WTC11 (cell line): ENCODE results near the gene SPEN. TPM values are rescaled to one million over a fixed set of nuclear protein-coding genes. Genes with fewer than 3 reads are reported as not detected.
A peak's percentile ranks its signal among the peaks of the same experiment; 100 is the strongest.

Source experiments
- ATAC-seq: fragments of 200-7000 bp; cut with Tn5 transposase; 2 replicates; pipeline ENCODE4 v1.10.0; 2021; ENCODE audit warnings: mild to moderate bottlenecking, moderate library complexity
- CTCF ChIA-PET: fragments of 300-600 bp; sonication (Branson Sonifier 250); formaldehyde crosslinking; loops from one replicate; lab custom pipeline; 2021; ENCODE audit warnings: antibody characterized with exemption; lab: Charles Lee
- POLR2A ChIA-PET: fragments of 350-600 bp; sonication (Branson Sonifier 250); formaldehyde crosslinking; loops from one replicate; lab custom pipeline; 2021; ENCODE audit warnings: antibody characterized with exemption; lab: Charles Lee
- DNase-seq: peaks from one replicate; pipeline ENCODE4 v3.0.0; 2021; ENCODE audit warnings: low spot score
- H3K27ac Mint-ChIP-seq: 2 replicates; pipeline ENCODE4 v1.8.0; 2021; ENCODE audit warnings: mixed read lengths
- H3K27me3 Mint-ChIP-seq: 2 replicates; pipeline ENCODE4 v1.8.0; 2021; ENCODE audit warnings: low read depth, mild to moderate bottlenecking, moderate library complexity, mixed read lengths
- H3K36me3 Mint-ChIP-seq: 2 replicates; pipeline ENCODE4 v1.8.0; 2021; ENCODE audit warnings: mixed read lengths
- H3K4me1 Mint-ChIP-seq: 2 replicates; pipeline ENCODE4 v1.8.0; 2022; ENCODE audit warnings: mixed read lengths
- H3K4me3 Mint-ChIP-seq: 2 replicates; pipeline ENCODE4 v1.8.0; 2021; ENCODE audit warnings: mild to moderate bottlenecking, moderate library complexity, mixed read lengths
- H3K9me3 Mint-ChIP-seq: 2 replicates; pipeline ENCODE4 v1.8.0; 2021; ENCODE audit warnings: mixed read lengths
- ELF4 ChIP-seq: sonication (generic); formaldehyde crosslinking; IDR thresholded peaks from 2 replicates; pipeline ENCODE4 v1.8.1; 2022; ENCODE audit warnings: low read depth, mild to moderate bottlenecking, moderate library complexity, missing genetic modification reagents
- FOXK1 ChIP-seq: sonication (generic); formaldehyde crosslinking; IDR thresholded peaks from 2 replicates; pipeline ENCODE4 v1.8.0; 2022; ENCODE audit warnings: mild to moderate bottlenecking, moderate library complexity, missing genetic modification reagents
- KAT7 ChIP-seq: sonication (generic); formaldehyde crosslinking; IDR thresholded peaks from 2 replicates; pipeline ENCODE4 v1.8.1; 2023; ENCODE audit warnings: missing genetic modification reagents, mild to moderate bottlenecking, borderline replicate concordance
- MYBL2 ChIP-seq: sonication (generic); formaldehyde crosslinking; IDR thresholded peaks from 2 replicates; pipeline ENCODE4 v1.8.1; 2023; ENCODE audit warnings: mild to moderate bottlenecking, moderate library complexity, missing genetic modification reagents
- NFATC4 ChIP-seq: fragments of 250-450 bp; sonication (Bioruptor Pico); IDR thresholded peaks from 2 replicates; pipeline ENCODE4 v1.9.0; 2021; ENCODE audit warnings: mild to moderate bottlenecking
- OVOL2 ChIP-seq: fragments of 250-450 bp; sonication (Bioruptor Pico); IDR thresholded peaks from 2 replicates; pipeline ENCODE4 v1.9.0; 2021; ENCODE audit warnings: mild to moderate bottlenecking, borderline replicate concordance
- SMAD4 ChIP-seq: sonication (generic); formaldehyde crosslinking; IDR thresholded peaks from 2 replicates; pipeline ENCODE4 v1.8.0; 2022; ENCODE audit warnings: mild to moderate bottlenecking, missing genetic modification reagents
- SP1 ChIP-seq: sonication (generic); formaldehyde crosslinking; conservative IDR thresholded peaks from 2 replicates; pipeline ENCODE4 v1.8.1; 2022; ENCODE audit warnings: missing genetic modification reagents
- ZNF138 ChIP-seq: sonication (generic); formaldehyde crosslinking; conservative IDR thresholded peaks from 2 replicates; pipeline ENCODE4 v1.8.1; 2022; ENCODE audit warnings: mild to moderate bottlenecking, moderate library complexity, missing genetic modification reagents
- ZNF281 ChIP-seq: sonication (generic); formaldehyde crosslinking; IDR thresholded peaks from 2 replicates; pipeline ENCODE4 v1.8.0; 2023; ENCODE audit warnings: mild to moderate bottlenecking, missing genetic modification reagents
- ZNF671 ChIP-seq: fragments of 250-450 bp; sonication (Bioruptor Pico); IDR thresholded peaks from 2 replicates; pipeline ENCODE4 v1.8.0; 2021; ENCODE audit warnings: mild to moderate bottlenecking
- total RNA-seq: library from RNA; stranded (reverse); gene quantifications from 3 replicates; pipeline ENCODE4 v1.2.3, GENCODE V29; 2021
- TF ChIP-seq, protein P1 (sequence below): sonication (generic); formaldehyde crosslinking; IDR thresholded peaks from 2 replicates; pipeline ENCODE4 v1.8.0; 2022; ENCODE audit warnings: mild to moderate bottlenecking, missing genetic modification reagents

SPEN gene
- total RNA-seq, 1 experiment from 2014 or later = 48.8 TPM

DNA sequence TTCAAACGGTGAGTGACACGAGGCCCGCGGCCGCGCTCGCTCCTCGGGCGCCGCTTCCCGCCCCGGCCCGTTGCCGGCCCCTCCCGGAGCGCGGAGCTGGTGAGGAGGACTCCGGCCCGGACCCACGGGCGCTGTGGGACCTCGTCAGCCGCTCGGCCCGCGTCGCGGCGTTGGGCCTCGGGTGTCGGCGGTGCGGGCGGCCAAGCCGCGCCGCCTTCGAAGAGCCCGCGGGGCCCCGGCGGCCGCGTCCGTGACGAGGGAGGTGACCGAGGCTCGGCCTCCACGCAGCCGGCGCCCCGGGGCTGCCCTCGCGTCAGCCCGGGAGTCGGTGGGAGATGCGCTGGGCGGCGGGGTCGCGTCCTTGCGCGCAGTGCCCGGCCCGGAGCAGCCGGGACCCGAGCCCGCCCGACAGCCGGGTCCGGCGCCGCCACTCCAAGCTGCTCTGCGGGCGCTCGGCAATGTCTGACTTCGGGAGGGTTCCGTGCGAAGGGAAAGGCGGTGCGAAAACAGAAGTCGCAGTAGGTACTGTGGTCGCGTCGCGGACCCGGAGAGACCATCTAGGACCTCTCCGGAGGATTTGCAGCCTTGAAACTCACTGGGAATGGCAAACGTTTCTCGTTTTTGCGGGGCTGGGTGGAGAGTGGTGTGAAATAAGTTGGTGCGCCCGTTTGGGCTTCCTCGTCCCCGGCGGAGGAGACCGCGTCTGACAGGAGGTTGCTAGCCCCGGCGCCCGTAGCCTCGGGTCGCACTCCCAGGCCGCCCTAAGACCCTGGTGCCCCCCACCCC lies 829 bp downstream of the SPEN start:
- Mint-ChIP-seq H3K36me3 (no peaks in the 10 kb centered on the region), H3K27ac (peak overlapping the region; percentile 100), H3K4me3 (peak overlapping the region; percentile 92), H3K27me3 (peaks cover 5% of the 10 kb centered on the region; the same call in 1 of the 2 replicates), H3K9me3 (no peaks in the 10 kb centered on the region)
- POLR2A ChIA-PET = interaction anchor here (0.5 to 3.6 kb wide), 6 partner anchors 11 to 37 kb away, joined by 4 to 51 read pairs (median 10); no protein-coding TSS in a partner anchor
- TF ChIP-seq KAT7 (CRISPR knock-in tag) (0 out of 2 replicates have a peak, but pooled peaks have one; percentile 28), MYBL2 (CRISPR knock-in tag) (0 out of 2 replicates have a peak, but pooled peaks have one; percentile 43), SMAD4 (CRISPR knock-in tag) (no peak), ZNF138 (CRISPR knock-in tag) (no peak)
- TF ChIP-seq, protein P1, sequence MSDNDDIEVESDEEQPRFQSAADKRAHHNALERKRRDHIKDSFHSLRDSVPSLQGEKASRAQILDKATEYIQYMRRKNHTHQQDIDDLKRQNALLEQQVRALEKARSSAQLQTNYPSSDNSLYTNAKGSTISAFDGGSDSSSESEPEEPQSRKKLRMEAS (CRISPR knock-in tag) = 0 out of 2 replicates have a peak, but pooled peaks have one; percentile 21
- TF ChIP-seq, all 79 proteins: peak for 3
- peak; percentile 44 for DNase-seq
- ATAC-seq = no peak
- peaks cover 33% of the 10 kb centered on the region for H3K4me1 Mint-ChIP-seq
- CTCF ChIA-PET = interaction anchor here (0.7 to 4.5 kb wide), 15 partner anchors 10 to 368 kb away, joined by 3 to 21 read pairs (median 6); no protein-coding TSS in a partner anchor

DNA sequence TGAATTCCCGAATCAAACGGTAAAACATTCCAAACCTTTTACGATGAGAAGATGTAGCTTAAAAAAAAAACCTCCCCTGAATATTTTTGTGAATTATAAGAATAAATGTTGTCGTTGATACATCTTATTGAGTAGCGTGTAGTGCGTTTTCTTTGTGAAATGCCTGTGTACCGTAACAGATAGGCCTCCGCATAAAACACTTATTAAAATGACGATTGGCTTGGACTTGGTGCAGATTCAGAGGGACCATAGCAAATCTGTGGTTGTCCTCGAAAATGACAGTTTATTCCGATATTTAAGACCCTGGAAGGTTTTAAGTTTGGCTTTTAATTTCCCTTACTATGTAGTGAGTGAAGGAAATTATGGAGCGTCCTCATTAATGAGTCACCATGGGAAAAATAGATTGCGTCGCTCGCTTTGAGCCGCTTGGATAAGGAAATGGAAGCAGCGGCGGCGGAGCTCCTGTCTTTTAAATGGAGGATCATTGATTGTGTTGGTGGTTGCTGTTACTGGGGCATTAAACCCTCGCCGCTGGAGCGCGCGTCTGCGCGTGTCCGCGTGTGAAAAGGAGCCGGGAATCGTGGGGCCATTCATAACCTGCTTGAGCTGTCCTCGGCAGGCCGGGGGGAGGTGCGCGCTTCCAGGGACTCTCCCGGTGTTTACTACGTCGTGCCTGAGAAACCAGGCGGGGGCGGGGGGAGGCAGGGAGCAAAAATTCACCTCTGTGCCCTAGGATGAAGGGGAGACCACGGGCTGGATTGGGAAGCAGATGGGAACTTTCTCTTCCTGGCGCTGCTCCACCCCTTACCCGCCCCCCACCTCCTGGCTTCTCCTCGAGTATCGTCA lies 1.6 kb downstream of the SPEN start:
- Mint-ChIP-seq H3K27ac (peak overlapping the region; percentile 100), H3K27me3 (peaks cover 5% of the 10 kb centered on the region; the same call in 1 of the 2 replicates), H3K36me3 (no peaks in the 10 kb centered on the region), H3K9me3 (no peaks in the 10 kb centered on the region), H3K4me3 (peak overlapping the region; percentile 92), H3K4me1 (peaks cover 33% of the 10 kb centered on the region)
- ATAC-seq (peak; percentile 64), DNase-seq (peak; percentile 88)
- ChIA-PET CTCF (interaction anchor here (1.1 to 4.5 kb wide), 7 partner anchors 16 to 89 kb away, joined by 3 to 20 read pairs (median 7); no protein-coding TSS in a partner anchor), POLR2A (interaction anchor here (0.6 to 3.6 kb wide), 9 partner anchors 12 to 1306 kb away, joined by 3 to 51 read pairs (median 5); no protein-coding TSS in a partner anchor)
- TF ChIP-seq OVOL2 (CRISPR knock-in tag) (no peak), FOXK1 (CRISPR knock-in tag) (peak; percentile 91), ZNF671 (0 out of 2 replicates have a peak, but pooled peaks have one; percentile 21), ZNF281 (CRISPR knock-in tag) (peak; percentile 69; the same call in 1 of the 2 replicates)

DNA sequence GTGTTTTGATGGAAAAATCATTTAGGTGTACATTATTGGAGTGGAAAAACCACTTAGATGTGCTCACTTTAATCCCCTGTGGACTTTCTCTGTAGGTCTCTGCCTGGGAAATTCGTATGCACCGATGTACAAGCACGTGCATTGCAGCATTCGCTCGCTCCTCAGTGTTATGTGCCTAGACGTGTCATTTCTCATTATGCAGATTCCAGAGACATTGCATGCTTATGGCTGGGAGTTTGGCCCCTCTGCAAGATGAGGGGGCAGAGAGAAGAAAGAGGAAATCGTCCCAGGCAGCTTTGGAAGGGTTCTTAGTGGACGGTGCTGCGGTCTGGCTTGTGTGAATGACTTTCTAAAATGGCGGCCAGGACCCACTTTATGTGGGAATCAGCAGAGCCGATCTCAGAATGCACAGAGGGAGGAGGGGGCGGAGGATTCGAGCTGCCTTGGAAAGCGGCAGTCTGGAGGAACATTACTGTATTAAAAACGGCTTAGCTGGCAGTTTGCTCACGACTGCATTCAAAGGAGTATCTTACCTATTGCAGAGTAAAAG lies 2.3 kb downstream of the SPEN start:
- ChIA-PET CTCF (interaction anchor here (1.2 to 4.5 kb wide), 7 partner anchors 16 to 88 kb away, joined by 3 to 20 read pairs (median 7); no protein-coding TSS in a partner anchor), POLR2A (interaction anchor here (1.0 to 3.6 kb wide), 7 partner anchors 13 to 93 kb away, joined by 4 to 51 read pairs (median 7); no protein-coding TSS in a partner anchor)
- H3K4me3 Mint-ChIP-seq = peak overlapping the region; percentile 92
- DNase-seq = peak; percentile 65
- ATAC-seq = peak; percentile 43
- no peaks in the 10 kb centered on the region for H3K36me3 Mint-ChIP-seq
- TF ChIP-seq ELF4 (CRISPR knock-in tag) (no peak), NFATC4 (CRISPR knock-in tag) (no peak), SP1 (CRISPR knock-in tag) (peak; percentile 22; the same call in 1 of the 2 replicates), ZNF138 (CRISPR knock-in tag) (no peak)
- peaks cover 5% of the 10 kb centered on the region; the same call in 1 of the 2 replicates for H3K27me3 Mint-ChIP-seq
- peaks cover 33% of the 10 kb centered on the region for H3K4me1 Mint-ChIP-seq
- peak overlapping the region; percentile 100 for H3K27ac Mint-ChIP-seq
- H3K9me3 Mint-ChIP-seq = no peaks in the 10 kb centered on the region
